Effector memory CD4-positive, alpha-beta T cell (primary cell): ENCODE data around the gene CYBA.

Source experiments
- DNase-seq, 3 donors: peaks; one replicate each; pipeline ENCODE4 v3.0.0-alpha.2; 2020
- H3K27ac ChIP-seq: 2 replicates; pipeline ENCODE4 v1.7.0; 2013; ENCODE audit warnings: mild to moderate bottlenecking, low read length, moderate library complexity; ENCODE audit not compliant: insufficient read depth, poor library complexity, severe bottlenecking
- H3K27me3 ChIP-seq: replicated peaks from 2 replicates; pipeline ENCODE4 v1.7.0; 2013; ENCODE audit warnings: mild to moderate bottlenecking, low read length; ENCODE audit not compliant: insufficient read depth, control insufficient read depth, poor library complexity, severe bottlenecking
- H3K36me3 ChIP-seq: 2 replicates; pipeline ENCODE4 v1.7.0; 2013; ENCODE audit warnings: mild to moderate bottlenecking, low read length, moderate library complexity; ENCODE audit not compliant: control insufficient read depth, insufficient read depth
- H3K4me1 ChIP-seq: 2 replicates; pipeline ENCODE4 v1.7.0; 2013; ENCODE audit warnings: low read length, mild to moderate bottlenecking; ENCODE audit not compliant: control insufficient read depth, insufficient read depth, poor library complexity, severe bottlenecking
- H3K4me3 ChIP-seq: 2 replicates; pipeline ENCODE4 v1.7.0; 2013; ENCODE audit warnings: low read length, low read depth, mild to moderate bottlenecking; ENCODE audit not compliant: insufficient read depth, poor library complexity, severe bottlenecking
- H3K9me3 ChIP-seq: 2 replicates; pipeline ENCODE4 v1.7.0; 2013; ENCODE audit warnings: mild to moderate bottlenecking, low read length, moderate library complexity; ENCODE audit not compliant: control insufficient read depth

The CYBA gene

GRCh38 chr16:88631384-88631783 lies 19.5 kb downstream of the CYBA start:
- DNase-seq = no peak
- H3K4me3 ChIP-seq = no peak overlapping the region
- H3K27ac ChIP-seq = no peak overlapping the region
- peaks cover 20% of the 10 kb centered on the region for H3K4me1 ChIP-seq
- no peaks in the 10 kb centered on the region for H3K27me3 ChIP-seq
- peaks cover 44% of the 10 kb centered on the region for H3K36me3 ChIP-seq
- no peaks in the 10 kb centered on the region for H3K9me3 ChIP-seq

GRCh38 chr16:88630941-88631340 lies 19.9 kb downstream of the CYBA start:
- peaks cover 44% of the 10 kb centered on the region for H3K36me3 ChIP-seq
- H3K9me3 ChIP-seq = no peaks in the 10 kb centered on the region
- H3K27ac ChIP-seq = no peak overlapping the region
- H3K27me3 ChIP-seq = no peaks in the 10 kb centered on the region
- H3K4me3 ChIP-seq = no peak overlapping the region
- peaks cover 20% of the 10 kb centered on the region for H3K4me1 ChIP-seq
- DNase-seq = no peak

- Histone ChIP-seq H3K4me1 (peaks cover 20% of the 10 kb centered on the region), H3K9me3 (no peaks in the 10 kb centered on the region), H3K4me3 (no peak overlapping the region), H3K27ac (no peak overlapping the region), H3K27me3 (no peaks in the 10 kb centered on the region), H3K36me3 (peaks cover 45% of the 10 kb centered on the region)
- no peak for DNase-seq
These were observed 20.4 kb downstream of the CYBA start for GRCh38 chr16:88630433-88630832.

- H3K4me1 ChIP-seq = peaks cover 15% of the 10 kb centered on the region
- DNase-seq = no peak
- H3K4me3 ChIP-seq = no peak overlapping the region
- H3K36me3 ChIP-seq = peaks cover 51% of the 10 kb centered on the region
- H3K27me3 ChIP-seq = no peaks in the 10 kb centered on the region
- H3K27ac ChIP-seq = no peak overlapping the region
- no peaks in the 10 kb centered on the region for H3K9me3 ChIP-seq
These were observed 21.0 kb downstream of the CYBA start for GRCh38 chr16:88629835-88630234.

GRCh38 chr16:88628512-88628974 lies 22.3 kb downstream of the CYBA start:
- Histone ChIP-seq H3K9me3 (no peaks in the 10 kb centered on the region), H3K4me3 (no peak overlapping the region), H3K4me1 (peaks cover 4% of the 10 kb centered on the region), H3K27me3 (no peaks in the 10 kb centered on the region), H3K27ac (no peak overlapping the region), H3K36me3 (peaks cover 64% of the 10 kb centered on the region)
- no peak for DNase-seq

- Histone ChIP-seq H3K27ac (no peak overlapping the region), H3K36me3 (peaks cover 72% of the 10 kb centered on the region)
These were observed 23.1 kb downstream of the CYBA start for GRCh38 chr16:88627531-88628411.

GRCh38 chr16:88626646-88627045 lies 24.2 kb downstream of the CYBA start:
- no peak for DNase-seq
- H3K9me3 ChIP-seq = no peaks in the 10 kb centered on the region
- no peaks in the 10 kb centered on the region for H3K27me3 ChIP-seq
- H3K36me3 ChIP-seq = peaks cover 76% of the 10 kb centered on the region
- H3K4me1 ChIP-seq = peaks cover 2% of the 10 kb centered on the region
- no peak overlapping the region for H3K4me3 ChIP-seq
- no peak overlapping the region for H3K27ac ChIP-seq

More at GRCh38 chr16:88627531-88628411, 23.1 kb downstream of the CYBA start:
- Histone ChIP-seq H3K4me3 (no peak overlapping the region), H3K27me3 (no peaks in the 10 kb centered on the region), H3K9me3 (no peaks in the 10 kb centered on the region), H3K4me1 (no peaks in the 10 kb centered on the region)
- no peak for DNase-seq

- Histone ChIP-seq H3K36me3 (peaks cover 64% of the 10 kb centered on the region), H3K4me3 (no peak overlapping the region), H3K27me3 (no peaks in the 10 kb centered on the region), H3K4me1 (peaks cover 9% of the 10 kb centered on the region), H3K27ac (no peak overlapping the region), H3K9me3 (no peaks in the 10 kb centered on the region)
- DNase-seq = no peak
These were observed 25.8 kb downstream of the CYBA start for GRCh38 chr16:88624977-88625576.

- H3K36me3 ChIP-seq = peaks cover 58% of the 10 kb centered on the region
- no peak overlapping the region for H3K27ac ChIP-seq
- no peak overlapping the region for H3K4me3 ChIP-seq
- DNase-seq = no peak
- H3K4me1 ChIP-seq = peaks cover 14% of the 10 kb centered on the region
- no peaks in the 10 kb centered on the region for H3K27me3 ChIP-seq
- no peaks in the 10 kb centered on the region for H3K9me3 ChIP-seq
These were observed 26.4 kb downstream of the CYBA start for GRCh38 chr16:88624481-88624880.

GRCh38 chr16:88623858-88624257 lies 27.0 kb downstream of the CYBA start:
- Histone ChIP-seq H3K4me1 (peaks cover 20% of the 10 kb centered on the region), H3K36me3 (peaks cover 56% of the 10 kb centered on the region)
- no peak for DNase-seq

More at GRCh38 chr16:88623858-88624257, 27.0 kb downstream of the CYBA start:
- no peaks in the 10 kb centered on the region for H3K27me3 ChIP-seq
- no peaks in the 10 kb centered on the region for H3K9me3 ChIP-seq
- H3K4me3 ChIP-seq = no peak overlapping the region
- H3K27ac ChIP-seq = no peak overlapping the region
